Measurements from ENCODE around the gene ZDHHC8.

GRCh38 chr22:20145206-20145831, 13.7 kb downstream of the ZDHHC8 start:
- TF ChIP-seq CTCF (IDR thresholded peaks at IDR 0.05) = no peak
- TF ChIP-seq POLR2A (IDR thresholded peaks at IDR 0.05) = no peak
